Activated CD4-positive, alpha-beta T cell treated with anti-CD3 and anti-CD28 coated beads for 36 hours (primary cell): Measurements from ENCODE around the gene PPIA. TPM values are rescaled to one million over a fixed set of nuclear protein-coding genes. Genes with fewer than 3 reads are reported as not detected.

Experiments used
- ATAC-seq: fragments of 200-7000 bp; cut with Tn5 transposase; one replicate; pipeline ENCODE4 v1.10.0; 2021; ENCODE audit warnings: mild to moderate bottlenecking, moderate library complexity
- CTCF ChIA-PET: fragments of 350-600 bp; sonication (Branson Sonifier 250); formaldehyde crosslinking; loops from one replicate; lab custom pipeline; 2021; ENCODE audit warnings: antibody characterized with exemption; lab: Charles Lee
- POLR2A ChIA-PET: fragments of 350-600 bp; sonication (Branson Sonifier 250); formaldehyde crosslinking; loops from one replicate; lab custom pipeline; 2021; ENCODE audit warnings: antibody characterized with exemption, inconsistent platforms; lab: Charles Lee
- DNase-seq: peaks from one replicate; pipeline ENCODE4 v3.0.0-alpha.2; 2020
- H3K27ac Mint-ChIP-seq: one replicate; pipeline ENCODE4 v1.8.0; 2021; ENCODE audit warnings: mixed read lengths
- H3K27me3 Mint-ChIP-seq: one replicate; pipeline ENCODE4 v1.8.0; 2021; ENCODE audit warnings: mixed read lengths
- H3K36me3 Mint-ChIP-seq: one replicate; pipeline ENCODE4 v1.8.0; 2021; ENCODE audit warnings: low read depth, mixed read lengths
- H3K4me1 Mint-ChIP-seq: one replicate; pipeline ENCODE4 v1.8.0; 2021; ENCODE audit warnings: mixed read lengths
- H3K4me3 Mint-ChIP-seq: one replicate; pipeline ENCODE4 v1.8.0; 2021; ENCODE audit warnings: mild to moderate bottlenecking, moderate library complexity, mixed read lengths
- H3K9me3 Mint-ChIP-seq: one replicate; pipeline ENCODE4 v1.8.0; 2021; ENCODE audit warnings: low read depth, mixed read lengths
- intact Hi-C, 2 experiments: fragments of 100-400 bp; cut with DNase I in 1 of 2; cut with micrococcal nuclease in 1 of 2; formaldehyde crosslinking; loops; one replicate each; pipeline versions ENCODE4 v1.14.2 to v1.15.1; 2022 to 2024; cut with DNase I, micrococcal nuclease
- total RNA-seq, 2 experiments: library from RNA; stranded (reverse); gene quantifications; one replicate each; pipeline ENCODE4 v1.2.3, GENCODE V29; 2021

PPIA gene
- total RNA-seq, 2 experiments from 2014 or later = 2,017 to 2,916 TPM

DNA sequence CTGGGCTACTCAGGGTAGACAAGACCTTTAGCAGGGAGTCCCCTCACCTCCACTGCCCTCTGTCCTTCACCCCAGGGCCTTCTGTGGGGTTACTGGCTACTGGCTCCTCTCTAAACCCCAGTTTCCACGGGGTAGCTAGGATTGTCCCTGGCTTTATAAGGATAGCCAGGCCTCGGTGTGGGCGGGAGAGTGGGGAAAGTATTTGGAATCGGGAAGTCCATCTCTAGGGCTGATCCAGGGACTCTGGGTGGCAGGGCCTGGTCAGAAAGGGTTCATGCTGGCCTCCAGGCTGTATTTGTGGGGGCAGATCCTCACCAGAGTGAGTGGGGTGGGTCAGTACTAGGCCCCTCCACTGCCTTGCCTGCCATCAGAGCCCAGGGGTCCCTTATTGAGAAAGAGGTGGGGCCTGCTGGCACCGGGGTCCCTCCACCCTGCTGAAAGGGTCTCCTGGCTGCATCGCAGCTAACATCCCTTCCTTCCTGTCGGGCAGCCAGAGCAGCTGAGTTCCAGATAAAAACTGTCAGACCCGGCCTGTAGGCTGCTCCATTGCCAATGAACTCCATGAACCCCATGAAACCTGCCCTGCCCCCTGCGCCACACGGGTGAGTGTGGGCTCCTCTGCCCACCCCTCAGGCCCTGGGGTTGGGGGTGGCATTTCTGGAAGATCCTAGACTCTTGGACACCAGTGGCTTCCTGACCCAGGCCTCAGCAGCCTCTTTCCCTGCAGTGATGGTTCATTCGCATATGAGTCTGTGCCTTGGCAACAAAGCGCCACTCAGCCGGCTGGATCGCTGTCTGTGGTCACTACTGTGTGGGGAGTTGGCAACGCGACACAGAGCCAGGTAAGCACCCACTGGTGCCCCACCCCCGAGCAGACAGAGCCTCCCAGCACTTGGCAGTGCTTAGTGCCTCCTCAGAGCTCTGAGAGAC, 40.5 kb upstream of the PPIA start:
- ATAC-seq (no peak), DNase-seq (no peak)
- Mint-ChIP-seq H3K4me3 (no peak overlapping the region), H3K27ac (no peak overlapping the region), H3K4me1 (peaks cover 20% of the 10 kb centered on the region), H3K9me3 (no peaks in the 10 kb centered on the region), H3K36me3 (peaks cover 20% of the 10 kb centered on the region), H3K27me3 (no peaks in the 10 kb centered on the region)
- intact Hi-C loops = no loop called here
- CTCF ChIA-PET = no interaction called here
- POLR2A ChIA-PET = interaction anchor here (0.7 kb wide), 1 partner anchor 38 kb away, joined by 3 read pairs; no protein-coding TSS in a partner anchor

DNA sequence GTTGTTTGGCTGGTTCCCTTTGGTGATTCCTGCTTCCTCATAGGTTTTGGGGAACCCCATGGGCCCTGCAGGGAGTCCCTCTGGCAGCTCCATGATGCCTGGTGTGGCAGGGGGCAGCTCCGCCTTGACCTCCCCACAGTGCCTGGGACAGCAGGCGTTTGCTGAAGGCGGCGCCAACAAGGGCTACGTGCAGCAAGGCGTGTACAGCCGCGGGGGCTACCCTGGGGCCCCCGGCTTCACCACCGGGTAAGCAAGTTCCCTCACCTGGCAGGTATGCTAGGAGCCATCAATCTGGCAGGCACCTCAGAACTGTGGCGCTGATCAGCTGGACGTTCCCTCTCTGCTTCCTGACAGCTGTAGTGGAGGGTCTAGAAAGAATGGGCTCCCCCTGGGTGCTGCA, 39.6 kb upstream of the PPIA start:
- no peak overlapping the region for H3K27ac Mint-ChIP-seq
- DNase-seq = no peak
- no peaks in the 10 kb centered on the region for H3K27me3 Mint-ChIP-seq
- H3K4me3 Mint-ChIP-seq = no peak overlapping the region
- no peak for ATAC-seq
- H3K4me1 Mint-ChIP-seq = peaks cover 15% of the 10 kb centered on the region
- H3K9me3 Mint-ChIP-seq = no peaks in the 10 kb centered on the region
- POLR2A ChIA-PET = no interaction called here
- intact Hi-C loops = no loop called here
- CTCF ChIA-PET = no interaction called here
- H3K36me3 Mint-ChIP-seq = peaks cover 16% of the 10 kb centered on the region

GRCh38 chr7:44757311-44757710, 39.2 kb upstream of the PPIA start:
- DNase-seq (no peak), ATAC-seq (no peak)
- ChIA-PET CTCF (no interaction called here), POLR2A (no interaction called here)
- no peaks in the 10 kb centered on the region for H3K9me3 Mint-ChIP-seq
- peaks cover 14% of the 10 kb centered on the region for H3K4me1 Mint-ChIP-seq
- H3K27ac Mint-ChIP-seq = no peak overlapping the region
- peaks cover 14% of the 10 kb centered on the region for H3K36me3 Mint-ChIP-seq
- intact Hi-C loops = no loop called here
- no peaks in the 10 kb centered on the region for H3K27me3 Mint-ChIP-seq
- no peak overlapping the region for H3K4me3 Mint-ChIP-seq

GRCh38 chr7:44757739-44758138, 38.7 kb upstream of the PPIA start:
- intact Hi-C loops = no loop called here
- no peaks in the 10 kb centered on the region for H3K27me3 Mint-ChIP-seq

GRCh38 chr7:44759246-44759645, 37.2 kb upstream of the PPIA start:
- H3K4me1 Mint-ChIP-seq = peaks cover 5% of the 10 kb centered on the region
- peaks cover 21% of the 10 kb centered on the region for H3K36me3 Mint-ChIP-seq
- no peak for ATAC-seq
- no peak overlapping the region for H3K4me3 Mint-ChIP-seq
- DNase-seq = no peak
- intact Hi-C loops = no loop called here
- no peaks in the 10 kb centered on the region for H3K27me3 Mint-ChIP-seq
- POLR2A ChIA-PET = no interaction called here
- CTCF ChIA-PET = no interaction called here
- no peaks in the 10 kb centered on the region for H3K9me3 Mint-ChIP-seq
- no peak overlapping the region for H3K27ac Mint-ChIP-seq

More at GRCh38 chr7:44757739-44758138, 38.7 kb upstream of the PPIA start:
- no peak overlapping the region for H3K27ac Mint-ChIP-seq
- no peak overlapping the region for H3K4me3 Mint-ChIP-seq
- ATAC-seq (no peak), DNase-seq (no peak)
- peaks cover 10% of the 10 kb centered on the region for H3K4me1 Mint-ChIP-seq
- CTCF ChIA-PET = no interaction called here
- no peaks in the 10 kb centered on the region for H3K9me3 Mint-ChIP-seq
- POLR2A ChIA-PET = no interaction called here
- peaks cover 10% of the 10 kb centered on the region for H3K36me3 Mint-ChIP-seq

- ATAC-seq (no peak), DNase-seq (no peak)
- ChIA-PET POLR2A (no interaction called here), CTCF (no interaction called here)
- no peak overlapping the region for H3K27ac Mint-ChIP-seq
- intact Hi-C loops = no loop called here
- H3K4me3 Mint-ChIP-seq = no peak overlapping the region
- no peaks in the 10 kb centered on the region for H3K27me3 Mint-ChIP-seq
- peaks cover 24% of the 10 kb centered on the region for H3K36me3 Mint-ChIP-seq
- H3K9me3 Mint-ChIP-seq = no peaks in the 10 kb centered on the region
- H3K4me1 Mint-ChIP-seq = peaks cover under 1% of the 10 kb centered on the region
Measured at GRCh38 chr7:44760034-44760580, 36.4 kb upstream of the PPIA start.

- CTCF ChIA-PET = interaction anchor here (0.6 kb wide), 1 partner anchor 37 kb away, joined by 3 read pairs; no protein-coding TSS in a partner anchor
- no peak overlapping the region for H3K4me3 Mint-ChIP-seq
- peaks cover 32% of the 10 kb centered on the region for H3K36me3 Mint-ChIP-seq
- H3K27ac Mint-ChIP-seq = no peak overlapping the region
- no peaks in the 10 kb centered on the region for H3K27me3 Mint-ChIP-seq
- no peaks in the 10 kb centered on the region for H3K4me1 Mint-ChIP-seq
- POLR2A ChIA-PET = interaction anchor here (0.6 to 1.0 kb wide), 2 partner anchors 37 to 86 kb away, joined by 3 read pairs; no protein-coding TSS in a partner anchor
- no peak for ATAC-seq
- no peaks in the 10 kb centered on the region for H3K9me3 Mint-ChIP-seq
- intact Hi-C loops = no loop called here
- DNase-seq = no peak
Measured at GRCh38 chr7:44761207-44762161, 35.0 kb upstream of the PPIA start.

GRCh38 chr7:44762300-44762699, 34.2 kb upstream of the PPIA start:
- peaks cover 37% of the 10 kb centered on the region for H3K36me3 Mint-ChIP-seq
- H3K27ac Mint-ChIP-seq = no peak overlapping the region
- H3K9me3 Mint-ChIP-seq = no peaks in the 10 kb centered on the region
- intact Hi-C loops = no loop called here
- ChIA-PET POLR2A (interaction anchor here (1.0 kb wide), 1 partner anchor 36 kb away, joined by 3 read pairs; no protein-coding TSS in a partner anchor), CTCF (interaction anchor here (0.6 kb wide), 1 partner anchor 36 kb away, joined by 3 read pairs; no protein-coding TSS in a partner anchor)
- ATAC-seq = no peak
- no peak for DNase-seq
- no peak overlapping the region for H3K4me3 Mint-ChIP-seq
- H3K27me3 Mint-ChIP-seq = no peaks in the 10 kb centered on the region
- peaks cover under 1% of the 10 kb centered on the region for H3K4me1 Mint-ChIP-seq

DNA sequence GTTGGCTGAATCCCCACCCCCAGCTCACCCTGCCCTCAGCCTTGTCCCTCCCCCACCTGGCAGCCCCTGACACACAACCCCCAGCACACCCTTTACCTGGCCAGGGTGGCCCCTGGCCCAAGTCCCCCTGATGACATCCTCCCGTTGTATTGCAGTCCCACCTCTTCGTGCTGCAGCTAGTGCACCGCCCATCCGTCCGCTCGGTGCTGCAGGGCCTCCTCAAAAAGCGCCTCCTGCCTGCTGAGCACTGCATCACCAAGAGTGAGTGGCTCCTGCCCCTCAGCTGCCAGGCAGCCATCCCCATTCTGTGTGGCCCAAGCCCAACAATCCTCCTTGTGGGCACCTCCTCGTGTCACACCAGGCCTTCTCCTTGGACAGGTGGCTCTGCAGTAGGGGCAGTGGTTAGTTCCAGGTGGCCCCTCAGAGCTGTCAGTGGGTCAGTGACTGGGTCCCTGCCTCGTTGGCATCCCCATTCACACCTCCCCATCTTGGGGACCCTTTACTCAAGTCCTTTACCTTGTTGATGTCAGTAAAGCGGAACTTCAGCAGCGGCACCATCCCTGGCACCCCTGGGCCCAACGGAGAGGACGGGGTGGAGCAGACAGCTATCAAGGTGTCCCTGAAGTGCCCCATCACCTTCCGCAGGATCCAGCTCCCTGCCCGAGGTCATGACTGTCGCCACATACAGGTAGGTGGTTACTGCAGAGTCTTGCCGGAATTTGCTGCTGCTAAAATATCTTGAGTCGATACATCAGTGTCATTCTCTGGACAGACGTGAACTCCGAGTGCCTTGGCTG, 33.6 kb upstream of the PPIA start:
- DNase-seq = no peak
- Mint-ChIP-seq H3K4me1 (peaks cover 6% of the 10 kb centered on the region), H3K9me3 (no peaks in the 10 kb centered on the region), H3K27ac (no peak overlapping the region), H3K4me3 (no peak overlapping the region), H3K36me3 (peaks cover 42% of the 10 kb centered on the region), H3K27me3 (no peaks in the 10 kb centered on the region)
- intact Hi-C loops = no loop called here
- no peak for ATAC-seq
- POLR2A ChIA-PET = interaction anchor here (1.0 kb wide), 1 partner anchor 36 kb away, joined by 3 read pairs; no protein-coding TSS in a partner anchor
- CTCF ChIA-PET = no interaction called here

- Mint-ChIP-seq H3K4me3 (no peak overlapping the region), H3K9me3 (no peaks in the 10 kb centered on the region), H3K36me3 (peaks cover 44% of the 10 kb centered on the region), H3K27ac (no peak overlapping the region), H3K4me1 (peaks cover 18% of the 10 kb centered on the region), H3K27me3 (no peaks in the 10 kb centered on the region)
- intact Hi-C loops = no loop called here
- DNase-seq (no peak), ATAC-seq (no peak)
- ChIA-PET POLR2A (no interaction called here), CTCF (no interaction called here)
Measured at GRCh38 chr7:44764081-44764480, 32.4 kb upstream of the PPIA start.
